HG03354 (cell line): ENCODE measurements around the gene CREG1.
"Not testable (repeated sequence)": the region's sequence is repeated elsewhere in the genome, so short reads cannot be mapped to it uniquely, and the experiment has no call there.

Source experiments
- ATAC-seq: cut with Tn5 transposase; IDR thresholded peaks from one replicate; pipeline ENCODE4 v1.9.1; 2021; ENCODE audit warnings: mild to moderate bottlenecking; ENCODE audit not compliant: unreplicated experiment, poor library complexity, severe bottlenecking

CREG1 gene

GRCh38 chr1:167553136-167554027 is at the start of gene CREG1:
TSS of gene CREG1 (minus strand) at chr1:167553762.
- peak; percentile 98 for ATAC-seq

DNA sequence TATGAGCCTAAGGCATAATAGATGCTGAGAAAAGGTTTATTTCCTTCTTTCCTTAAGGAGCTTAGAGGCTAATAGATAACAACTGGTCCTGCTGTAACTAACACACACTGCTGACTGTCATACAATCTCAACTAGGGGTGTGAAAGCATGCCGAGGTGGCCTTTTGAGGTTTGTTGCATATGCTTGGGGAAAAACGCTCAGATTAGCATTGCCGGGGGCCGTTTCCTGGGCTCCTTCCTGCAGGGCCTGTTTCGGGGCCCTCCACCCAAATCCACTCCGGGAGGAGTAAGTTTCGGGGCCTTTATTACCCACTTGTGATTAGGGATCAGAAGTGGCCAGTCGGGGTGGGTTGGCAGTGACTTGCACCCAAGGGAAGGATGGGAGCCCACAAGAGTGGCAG is 49.3 kb upstream of the CREG1 start:
- ATAC-seq: no peak

DNA sequence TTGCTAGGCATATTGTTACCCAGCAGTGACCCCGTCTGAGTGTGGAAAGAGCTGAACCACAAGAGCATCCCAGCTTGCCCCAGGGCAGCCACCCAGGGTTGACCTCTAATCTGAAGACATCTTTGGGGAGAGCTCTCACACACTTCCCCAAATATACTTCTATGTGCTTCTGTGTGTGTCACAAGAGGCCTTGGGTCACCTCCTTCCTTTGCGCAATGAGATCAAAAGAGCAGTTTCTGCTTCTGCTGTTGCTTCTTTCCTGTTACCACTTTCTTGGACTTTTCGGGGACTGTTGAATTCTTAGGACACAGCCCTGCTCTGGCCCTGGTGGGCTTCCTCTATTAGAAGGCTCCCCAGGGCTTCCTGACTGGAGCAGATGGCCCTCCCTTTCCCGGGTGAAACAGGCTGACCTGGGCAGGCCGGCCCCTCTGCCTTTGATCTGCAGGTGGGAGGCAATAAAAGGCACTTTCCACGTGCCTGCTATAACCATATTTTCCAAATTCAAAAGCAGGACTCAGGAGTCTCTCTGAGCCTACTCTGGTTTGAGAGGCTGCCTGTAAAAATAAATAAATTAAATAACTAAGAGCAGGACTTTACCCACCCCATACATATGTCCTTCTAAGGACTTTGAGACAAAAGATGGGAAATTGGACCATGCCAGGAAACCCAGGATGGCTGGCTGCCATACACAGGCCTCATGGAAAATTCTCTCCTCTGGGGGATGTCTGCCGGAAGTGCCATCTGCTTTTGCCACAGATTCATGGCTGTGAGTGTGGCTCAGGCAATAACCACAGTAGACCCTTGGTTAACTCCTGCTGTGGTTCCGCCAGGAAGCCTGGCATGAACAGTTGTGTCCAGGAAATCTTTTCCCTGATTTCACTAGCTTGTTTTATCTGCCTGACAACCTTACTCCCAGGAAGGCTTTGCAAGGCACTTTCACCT is 48.2 kb upstream of the CREG1 start:
- peak; percentile 45 for ATAC-seq

GRCh38 chr1:167599957-167600581 is 46.5 kb upstream of the CREG1 start:
- peak; percentile 73 for ATAC-seq

DNA sequence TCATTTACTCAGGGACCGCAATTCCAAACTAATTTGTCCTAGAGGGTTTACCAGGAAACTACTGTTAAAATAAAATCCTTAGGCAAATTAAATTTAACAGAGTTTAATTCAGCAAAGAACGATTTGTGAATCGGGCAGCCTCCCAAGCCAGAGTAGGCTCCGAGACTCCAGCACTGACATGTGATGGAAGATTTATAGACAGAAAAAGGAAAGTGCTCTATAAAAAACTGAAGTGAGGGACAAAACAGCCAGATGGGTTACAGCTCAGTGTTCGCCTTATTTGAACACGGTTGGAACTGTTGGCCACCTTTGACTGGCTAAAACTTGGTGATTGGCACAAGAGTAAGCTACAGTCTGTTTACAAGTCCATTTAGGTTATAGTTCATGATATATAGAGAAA is 41.3 kb upstream of the CREG1 start:
- no peak for ATAC-seq

DNA sequence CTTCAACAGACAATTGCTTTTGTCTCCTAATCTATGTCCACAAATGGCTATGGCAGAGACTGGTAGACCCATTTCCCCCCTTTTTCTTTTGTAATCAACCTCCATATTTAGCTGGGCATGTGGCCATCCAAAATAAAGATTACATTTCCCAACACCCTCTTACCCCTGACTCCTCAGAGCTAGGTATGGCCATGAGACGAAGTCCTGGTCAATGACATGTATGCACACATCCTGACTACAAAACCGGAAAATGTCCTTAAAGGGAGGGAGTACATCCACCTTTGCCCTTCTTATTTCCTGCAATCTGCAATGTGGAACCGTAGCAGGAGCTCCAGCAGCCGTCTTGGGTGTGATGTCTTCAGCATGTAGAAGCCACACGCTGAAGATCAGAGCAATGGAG is 40.3 kb upstream of the CREG1 start:
- ATAC-seq: no peak

DNA sequence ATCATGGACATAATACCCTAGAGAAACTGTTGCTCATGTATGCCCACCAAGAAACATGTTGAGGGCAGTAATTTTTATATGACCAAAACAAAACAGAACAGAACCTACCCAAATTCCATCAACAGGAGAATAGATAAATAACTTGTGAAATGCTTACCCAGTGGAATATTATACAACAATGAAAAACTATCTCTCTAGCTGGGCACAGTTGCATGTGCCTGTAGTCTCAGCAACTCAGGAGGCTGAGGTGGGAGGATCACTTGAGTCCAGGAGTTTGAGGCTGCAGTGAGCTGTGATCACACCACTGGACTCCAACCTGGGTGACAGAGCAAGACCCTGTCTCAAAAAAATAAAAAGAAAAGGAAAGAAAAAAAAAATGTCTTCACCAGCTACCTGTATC is 38.9 kb upstream of the CREG1 start:
- ATAC-seq: no peak

DNA sequence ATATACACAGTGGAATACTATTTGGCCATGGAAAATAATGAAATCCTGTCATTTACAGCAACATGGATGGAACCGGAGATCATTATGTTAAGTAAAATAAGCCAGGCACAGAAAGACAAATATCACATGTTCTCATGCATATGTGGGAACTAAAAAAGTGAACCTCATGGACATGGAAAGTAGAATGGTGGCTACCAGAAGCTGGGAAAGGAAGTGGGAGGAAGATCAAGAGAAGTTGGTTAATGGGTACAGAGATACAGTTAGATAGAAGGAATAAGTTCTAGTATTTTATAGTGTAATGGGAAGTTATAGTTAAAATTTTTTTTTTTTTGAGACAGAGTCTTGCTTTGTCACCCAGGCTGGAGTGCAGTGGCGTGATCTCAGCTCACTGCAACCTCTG is 34.8 kb upstream of the CREG1 start:
- no peak for ATAC-seq

GRCh38 chr1:167587872-167588271 is 34.3 kb upstream of the CREG1 start:
- no peak for ATAC-seq

GRCh38 chr1:167587342-167587741 is 33.8 kb upstream of the CREG1 start:
- no peak for ATAC-seq

GRCh38 chr1:167584581-167584980 is 31.0 kb upstream of the CREG1 start:
- ATAC-seq: no peak

DNA sequence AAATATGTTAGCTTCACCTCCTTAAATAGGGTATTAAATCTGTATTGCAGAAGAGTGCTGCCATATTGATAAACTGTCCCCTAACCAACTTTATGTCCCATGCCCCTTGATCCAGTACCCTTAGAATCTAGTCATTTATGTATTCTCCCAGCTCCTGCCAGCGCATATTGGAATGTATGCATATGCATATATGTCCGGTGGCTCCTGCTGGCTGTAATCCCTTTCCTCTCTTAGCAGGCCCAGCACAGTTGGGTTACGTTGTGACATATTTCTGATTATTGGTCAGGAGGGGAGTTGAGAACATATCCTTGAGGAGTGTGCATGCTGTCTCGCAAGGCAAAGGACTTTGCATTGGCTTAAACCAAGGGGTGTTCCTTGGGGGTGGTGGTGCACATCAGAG is 29.2 kb upstream of the CREG1 start:
- ATAC-seq: no peak

GRCh38 chr1:167582064-167582463 is 28.5 kb upstream of the CREG1 start:
- no peak for ATAC-seq

DNA sequence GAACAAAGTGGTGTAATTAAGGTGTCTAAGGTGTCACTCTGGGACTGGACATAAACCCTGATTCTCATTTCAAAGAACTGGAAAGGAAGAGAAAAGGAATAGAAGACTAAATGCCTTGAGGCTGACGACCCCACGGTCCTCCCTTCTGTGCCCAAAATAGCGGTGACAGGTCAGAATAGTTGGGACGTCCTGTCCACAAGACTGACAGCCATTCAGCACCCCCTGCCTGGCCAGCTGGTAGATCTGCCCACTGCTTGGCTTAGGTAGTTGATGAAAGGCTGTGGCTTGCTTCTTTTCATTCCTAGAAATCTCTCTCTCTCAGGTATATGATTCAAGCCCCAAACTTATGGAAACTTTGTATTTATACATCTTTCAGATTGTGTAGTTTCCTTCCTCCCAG is 26.4 kb upstream of the CREG1 start:
- ATAC-seq: no peak

DNA sequence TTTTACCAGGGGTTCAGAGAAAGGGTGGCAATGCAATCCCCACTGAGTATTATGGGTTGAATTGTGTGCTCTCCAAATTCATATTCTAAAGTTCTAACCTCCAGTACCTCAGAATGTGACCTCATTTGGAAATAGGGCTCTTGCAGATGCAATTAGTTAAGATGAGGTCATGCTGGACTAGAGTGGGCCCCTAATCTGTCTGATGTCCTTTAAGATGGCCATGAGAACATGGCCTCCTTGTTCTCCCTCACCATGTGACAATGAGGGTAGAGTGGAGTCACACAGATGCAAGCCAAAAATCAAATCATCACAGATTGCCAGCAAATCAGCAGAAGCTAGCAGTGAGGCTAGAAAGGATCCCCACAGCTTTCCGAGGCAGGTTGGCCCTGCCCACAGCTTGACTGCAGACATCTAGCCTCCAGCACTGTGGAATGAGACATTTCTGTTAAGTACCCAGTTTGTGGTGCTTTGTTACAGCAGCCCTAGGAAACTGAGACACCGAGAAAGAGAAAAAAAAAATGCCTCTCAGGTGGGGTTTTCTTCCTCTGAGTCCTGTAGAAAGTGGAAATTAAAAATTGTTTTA is 25.5 kb upstream of the CREG1 start:
- ATAC-seq: no peak

DNA sequence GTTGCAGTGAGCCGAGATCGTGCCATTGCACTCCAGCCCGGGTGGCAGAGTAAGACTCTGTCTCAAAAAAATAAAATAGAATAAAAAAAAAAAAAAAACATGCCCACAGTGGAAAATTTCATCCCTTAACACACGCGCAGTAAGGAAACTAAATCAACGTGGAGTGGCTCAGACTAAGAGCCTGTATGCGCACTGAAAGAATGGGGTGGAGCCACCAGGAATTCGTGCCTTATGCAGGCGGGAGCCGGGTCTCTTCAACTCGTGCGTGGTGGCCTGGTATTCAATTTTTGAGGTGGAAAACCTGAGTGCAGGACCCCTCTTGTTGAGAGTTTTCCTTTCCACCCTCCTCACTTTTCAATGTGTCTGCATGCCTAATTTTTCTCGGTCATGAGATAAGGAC is 22.1 kb upstream of the CREG1 start:
- no peak for ATAC-seq

DNA sequence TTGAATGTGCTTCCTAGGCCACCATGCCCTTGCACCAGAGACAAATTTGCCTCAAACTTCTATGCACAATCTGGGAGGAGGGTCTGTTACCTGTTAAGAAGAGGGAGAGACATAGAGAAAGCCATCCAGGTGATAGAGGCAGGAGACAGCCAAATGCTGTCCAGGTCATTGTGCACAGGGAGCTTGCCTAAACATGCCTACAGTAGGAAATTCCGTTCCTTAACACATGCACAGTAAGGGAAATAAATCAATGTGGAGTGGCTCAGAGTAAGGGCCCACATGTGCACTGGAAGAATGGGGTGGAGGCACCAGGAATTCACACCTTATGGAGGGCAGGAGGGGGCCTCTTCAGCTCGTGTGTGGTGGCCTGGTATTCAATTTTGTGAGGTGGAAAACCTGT is 19.5 kb upstream of the CREG1 start:
- ATAC-seq: no peak

GRCh38 chr1:167570712-167571111 is 17.1 kb upstream of the CREG1 start:
- ATAC-seq: not testable (repeated sequence)

- no peak for ATAC-seq
Observed at GRCh38 chr1:167567663-167568062, 14.1 kb upstream of the CREG1 start.

DNA sequence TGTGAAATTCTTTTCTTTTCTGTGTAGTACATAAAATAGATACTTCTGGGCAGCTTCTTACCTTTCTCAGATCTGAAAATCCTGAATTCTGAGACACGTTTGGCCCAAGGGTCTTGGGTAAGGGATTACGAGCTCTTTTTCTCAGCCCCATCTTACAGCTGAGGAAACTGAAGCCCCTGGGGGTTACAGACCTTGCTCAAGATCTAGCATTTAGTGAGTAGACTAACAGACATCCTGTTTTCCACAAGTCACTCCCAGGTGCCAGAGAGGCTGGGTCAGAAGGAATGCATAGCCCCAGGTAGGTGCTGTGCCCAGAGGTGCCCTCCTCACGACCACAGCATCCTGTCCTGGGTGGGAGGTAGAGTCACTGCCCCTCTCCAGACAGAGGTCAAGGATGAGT is 13.2 kb upstream of the CREG1 start:
- no peak for ATAC-seq
